HG02588 (cell line): ENCODE measurements around the gene MAP3K10.

Experiments used
- ATAC-seq: cut with Tn5 transposase; IDR thresholded peaks from one replicate; pipeline ENCODE4 v1.9.1; 2021; ENCODE audit warnings: mild to moderate bottlenecking, moderate library complexity; ENCODE audit not compliant: unreplicated experiment

The MAP3K10 gene

GRCh38 chr19:40247178-40247577 is 56.0 kb downstream of the MAP3K10 start:
- ATAC-seq = no peak

- no peak for ATAC-seq
These were observed 56.6 kb downstream of the MAP3K10 start for GRCh38 chr19:40247735-40248262.

GRCh38 chr19:40249201-40249600 is 58.0 kb downstream of the MAP3K10 start:
- ATAC-seq = no peak

- ATAC-seq = no peak
These were observed 58.6 kb downstream of the MAP3K10 start for GRCh38 chr19:40249781-40250180.

GRCh38 chr19:40251244-40251643 is 60.0 kb downstream of the MAP3K10 start:
- no peak for ATAC-seq

GRCh38 chr19:40251991-40252390 is 60.8 kb downstream of the MAP3K10 start:
- ATAC-seq = no peak

- ATAC-seq = no peak
These were observed 61.2 kb downstream of the MAP3K10 start for GRCh38 chr19:40252395-40252794.

GRCh38 chr19:40253611-40254092 is 62.4 kb downstream of the MAP3K10 start:
- no peak for ATAC-seq

- no peak for ATAC-seq
These were observed 63.6 kb downstream of the MAP3K10 start for GRCh38 chr19:40254714-40255418.

- no peak for ATAC-seq
These were observed 64.5 kb downstream of the MAP3K10 start for GRCh38 chr19:40255619-40256166.

GRCh38 chr19:40256512-40256911 is 65.3 kb downstream of the MAP3K10 start:
- ATAC-seq = no peak

- ATAC-seq = no peak
These were observed 65.9 kb downstream of the MAP3K10 start for GRCh38 chr19:40257096-40257517.

GRCh38 chr19:40261631-40262030 is 70.4 kb downstream of the MAP3K10 start:
- no peak for ATAC-seq

- no peak for ATAC-seq
These were observed 71.2 kb downstream of the MAP3K10 start for GRCh38 chr19:40262422-40262821.

- no peak for ATAC-seq
These were observed 72.5 kb downstream of the MAP3K10 start for GRCh38 chr19:40263440-40264313.

- no peak for ATAC-seq
These were observed 73.3 kb downstream of the MAP3K10 start for GRCh38 chr19:40264314-40265054.
